RKO (cell line): ENCODE results near the gene ZNF70.
A peak's percentile ranks its signal among the peaks of the same experiment; 100 is the strongest.
"Not testable (repeated sequence)": the region's sequence is repeated elsewhere in the genome, so short reads cannot be mapped to it uniquely, and the experiment has no call there.

Experiments
- DNase-seq: peaks from one replicate; pipeline ENCODE4 v3.0.0-alpha.2; 2016; ENCODE audit warnings: low spot score

ZNF70 gene

GRCh38 chr22:23756891-23757290 is 6.0 kb upstream of the ZNF70 start:
- no peak for DNase-seq

- DNase-seq, result no peak
Observed at GRCh38 chr22:23755711-23756110, 4.8 kb upstream of the ZNF70 start.

GRCh38 chr22:23754980-23755636 is 4.2 kb upstream of the ZNF70 start:
- no peak for DNase-seq

- DNase-seq, result no peak
Observed at GRCh38 chr22:23754220-23754919, 3.5 kb upstream of the ZNF70 start, which contains the start of gene VPREB3. VPREB3 (minus strand) TSS chr22:23754425; CDS start chr22:23754363, 62 bp downstream.

GRCh38 chr22:23753385-23753784 is 2.5 kb upstream of the ZNF70 start:
- DNase-seq, result no peak

GRCh38 chr22:23752750-23753149 is 1.8 kb upstream of the ZNF70 start:
- no peak for DNase-seq

GRCh38 chr22:23752090-23752691 is 1.3 kb upstream of the ZNF70 start:
- no peak for DNase-seq

- DNase-seq, result peak; percentile 56
Observed at GRCh38 chr22:23751441-23751996, 607 bp upstream of the ZNF70 start.

- DNase-seq, result no peak
Observed at GRCh38 chr22:23750367-23750713, 572 bp downstream of the ZNF70 start.

GRCh38 chr22:23749841-23750301 is 1.0 kb downstream of the ZNF70 start:
- DNase-seq, result no peak

GRCh38 chr22:23745791-23746190 is 5.1 kb downstream of the ZNF70 start:
- DNase-seq, result no peak

GRCh38 chr22:23744485-23744884 is 6.4 kb downstream of the ZNF70 start:
- DNase-seq, result no peak

GRCh38 chr22:23744001-23744400 is 6.9 kb downstream of the ZNF70 start:
- no peak for DNase-seq

- no peak for DNase-seq
Observed at GRCh38 chr22:23743303-23743705, 7.6 kb downstream of the ZNF70 start.

GRCh38 chr22:23742505-23743264 is 8.2 kb downstream of the ZNF70 start:
- DNase-seq, result no peak

- no peak for DNase-seq
Observed at GRCh38 chr22:23737696-23738095, 13.2 kb downstream of the ZNF70 start.

- not testable (repeated sequence) for DNase-seq
Observed at GRCh38 chr22:23728108-23728507, 22.8 kb downstream of the ZNF70 start.

GRCh38 chr22:23722724-23723123 is 28.2 kb downstream of the ZNF70 start:
- DNase-seq, result no peak

- no peak for DNase-seq
Observed at GRCh38 chr22:23722160-23722559, 28.8 kb downstream of the ZNF70 start.

GRCh38 chr22:23720855-23721254 is 30.1 kb downstream of the ZNF70 start:
- no peak for DNase-seq

- DNase-seq, result no peak
Observed at GRCh38 chr22:23718371-23719165, 32.3 kb downstream of the ZNF70 start.
